OCI-LY7 (cell line): ENCODE results near the gene ACR. TPM values are rescaled to one million over a fixed set of nuclear protein-coding genes. Genes with fewer than 3 reads are reported as not detected.
A peak's percentile ranks its signal among the peaks of the same experiment; 100 is the strongest.
"Not testable (repeated sequence)": the region's sequence is repeated elsewhere in the genome, so short reads cannot be mapped to it uniquely, and the experiment has no call there.

ENCODE experiments used
- BruUV-seq: library from RNA; stranded (reverse); fragments of 400-500 nt; replicated peaks from 2 replicates; lab custom pipeline; 2021; lab: Mats Ljungman, UMichigan
- CTCF ChIA-PET: fragments of 300-600 bp; sonication (Branson Sonifier 250); formaldehyde crosslinking; loops from one replicate; lab custom pipeline; 2022; ENCODE audit warnings: antibody characterized with exemption; ENCODE audit not compliant: unreplicated experiment; lab: Charles Lee
- POLR2A ChIA-PET: fragments of 300-600 bp; sonication (Branson Sonifier 250); formaldehyde crosslinking; loops from one replicate; lab custom pipeline; 2022; ENCODE audit warnings: antibody characterized with exemption; lab: Charles Lee
- DNase-seq: peaks from one replicate; pipeline ENCODE4 v3.0.0-alpha.2; 2015; ENCODE audit warnings: low spot score
- H2AFZ ChIP-seq: fragments of 200-600 bp; sonication (generic), shearing (Covaris generic); 2 replicates; pipeline ENCODE4 v1.6.1; 2014; ENCODE audit warnings: mild to moderate bottlenecking, antibody characterized with exemption, low read length, moderate library complexity
- H3K27ac ChIP-seq: fragments of 200-600 bp; sonication (generic); 2 replicates; pipeline ENCODE4 v1.5.1; 2014; ENCODE audit warnings: mixed run types, low read depth, mild to moderate bottlenecking, moderate library complexity, low read length, inconsistent platforms; ENCODE audit not compliant: poor library complexity, severe bottlenecking
- H3K36me3 ChIP-seq: fragments of 200-600 bp; sonication (generic); 2 replicates; pipeline ENCODE4 v1.6.1; 2014; ENCODE audit warnings: mild to moderate bottlenecking, antibody characterized with exemption, low read length, moderate library complexity, mixed read lengths; ENCODE audit not compliant: insufficient read depth
- H3K4me1 ChIP-seq: fragments of 200-600 bp; sonication (generic); 2 replicates; pipeline ENCODE4 v1.5.1; 2014; ENCODE audit warnings: mild to moderate bottlenecking, low read length; ENCODE audit not compliant: insufficient read depth, poor library complexity, severe bottlenecking
- H3K4me2 ChIP-seq: fragments of 200-600 bp; sonication (generic); 2 replicates; pipeline ENCODE4 v1.6.1; 2014; ENCODE audit warnings: mild to moderate bottlenecking, low read length
- H3K4me3 ChIP-seq: fragments of 200-600 bp; sonication (generic); 2 replicates; pipeline ENCODE4 v1.5.1; 2014; ENCODE audit warnings: mild to moderate bottlenecking, low read depth, low read length; ENCODE audit not compliant: poor library complexity, severe bottlenecking
- H3K79me2 ChIP-seq: fragments of 200-600 bp; sonication (generic); 2 replicates; pipeline ENCODE4 v1.6.1; 2016; ENCODE audit warnings: low read depth, mild to moderate bottlenecking, low read length, moderate library complexity, mixed read lengths; ENCODE audit not compliant: insufficient read depth
- H3K9me2 ChIP-seq: fragments of 200-600 bp; sonication (generic); 2 replicates; pipeline ENCODE4 v1.6.1; 2016; ENCODE audit warnings: mild to moderate bottlenecking, low read length, mixed read lengths; ENCODE audit not compliant: insufficient read depth
- H3K9me3 ChIP-seq: fragments of 200-600 bp; sonication (generic); 2 replicates; pipeline ENCODE4 v1.6.1; 2014; ENCODE audit warnings: mild to moderate bottlenecking, mixed run types, low read length, mixed read lengths
- H4K20me1 ChIP-seq: fragments of 200-600 bp; sonication (generic); 2 replicates; pipeline ENCODE4 v1.6.1; 2014; ENCODE audit warnings: mild to moderate bottlenecking, antibody characterized with exemption, low read length, moderate library complexity, mixed read lengths; ENCODE audit not compliant: insufficient read depth
- CTCF ChIP-seq: fragments of 200-600 bp; sonication (generic); conservative IDR thresholded peaks from 2 replicates; pipeline ENCODE4 v1.5.1; 2014; ENCODE audit warnings: mild to moderate bottlenecking, antibody characterized with exemption, low read length, moderate library complexity, mixed read lengths
- intact Hi-C: fragments of 100-400 bp; cut with micrococcal nuclease; formaldehyde crosslinking; loops from one replicate; pipeline ENCODE4 v1.10.0; 2022; ENCODE audit not compliant: unreplicated experiment
- total RNA-seq, 2 experiments: library from RNA; depleted of rRNA in 1 of 2; stranded (reverse); fragments of >200 nt in 1 of 2; shearing (Covaris generic) in 1 of 2; gene quantifications; 2 replicates each; pipeline ENCODE4 v1.2.3, GENCODE V29; 2014 to 2022

ACR gene
- total RNA-seq, 2 experiments from 2014 or later: not detected

GRCh38 chr22:50756949-50757491, 19.0 kb downstream of the ACR start:
- Histone ChIP-seq H3K27ac (peak overlapping the region; percentile 76), H2AFZ (peak overlapping the region; percentile 100), H3K4me3 (peak overlapping the region; percentile 72), H3K4me2 (peak overlapping the region; percentile 89)
- peak; percentile 53 for TF ChIP-seq CTCF
- POLR2A ChIA-PET: interaction anchor here (0.6 kb wide), 1 partner anchor 24 kb away, joined by 4 read pairs; no protein-coding TSS in a partner anchor
- intact Hi-C loops, H3K9me3 ChIP-seq, H4K20me1 ChIP-seq, BruUV-seq, H3K36me3 ChIP-seq, H3K9me2 ChIP-seq, H3K79me2 ChIP-seq, H3K4me1 ChIP-seq: not testable (repeated sequence)
- CTCF ChIA-PET: interaction anchor here (0.6 kb wide), 1 partner anchor 534 kb away, joined by 3 read pairs; no protein-coding TSS in a partner anchor
- DNase-seq: peak; percentile 75

GRCh38 chr22:50759597-50760341, 21.8 kb downstream of the ACR start:
- BruUV-seq, DNase-seq, H3K79me2 ChIP-seq, H3K36me3 ChIP-seq, H3K4me1 ChIP-seq, H3K9me2 ChIP-seq, CTCF ChIA-PET, H4K20me1 ChIP-seq, H3K27ac ChIP-seq, H3K4me2 ChIP-seq, intact Hi-C loops, H3K4me3 ChIP-seq, H3K9me3 ChIP-seq, POLR2A ChIA-PET, H2AFZ ChIP-seq: not testable (repeated sequence)

- H4K20me1 ChIP-seq, H3K4me1 ChIP-seq, POLR2A ChIA-PET, H3K79me2 ChIP-seq, H3K4me2 ChIP-seq, intact Hi-C loops, H3K9me3 ChIP-seq, H2AFZ ChIP-seq, H3K4me3 ChIP-seq, CTCF ChIA-PET, H3K9me2 ChIP-seq, DNase-seq, H3K27ac ChIP-seq, BruUV-seq, H3K36me3 ChIP-seq: not testable (repeated sequence)
These were observed 23.8 kb downstream of the ACR start for GRCh38 chr22:50761829-50762228.

- intact Hi-C loops, H3K27ac ChIP-seq, H3K9me2 ChIP-seq, H3K4me3 ChIP-seq, H3K4me2 ChIP-seq, H3K79me2 ChIP-seq, H3K9me3 ChIP-seq, H2AFZ ChIP-seq, DNase-seq, CTCF ChIA-PET, H4K20me1 ChIP-seq, BruUV-seq, POLR2A ChIA-PET, H3K36me3 ChIP-seq, H3K4me1 ChIP-seq: not testable (repeated sequence)
These were observed 26.3 kb downstream of the ACR start for GRCh38 chr22:50764288-50764687.
